Transverse colon (tissue), 4 donors: ENCODE results near the gene ACTN1.

Source experiments
- POLR2A ChIP-seq: fragments of 450-650 bp; IDR thresholded peaks from one replicate; pipeline ENCODE4 v1.6.1; 2016; ENCODE audit warnings: antibody characterized with exemption, mild to moderate bottlenecking, moderate library complexity
- POLR2AphosphoS5 ChIP-seq, 3 donors: sonication (generic); formaldehyde crosslinking; IDR thresholded peaks; one replicate each; pipeline ENCODE4 v1.6.1; 2016; ENCODE audit warnings: antibody characterized with exemption in 3 of 3
- TF ChIP-seq, protein P1 (sequence below), 5 experiments: fragments of 200-600 bp in 3 of 5; fragments of 450-650 bp in 2 of 5; sonication (generic) in 3 of 5; IDR thresholded peaks; 1 replicate in 2 of 5; 2 replicates in 3 of 5; pipeline ENCODE4 v1.5.1; 2016 to 2017; ENCODE audit warnings: antibody characterized with exemption in 5 of 5, inconsistent platforms in 3 of 5, mild to moderate bottlenecking in 2 of 5, moderate library complexity in 1 of 5

DNA sequence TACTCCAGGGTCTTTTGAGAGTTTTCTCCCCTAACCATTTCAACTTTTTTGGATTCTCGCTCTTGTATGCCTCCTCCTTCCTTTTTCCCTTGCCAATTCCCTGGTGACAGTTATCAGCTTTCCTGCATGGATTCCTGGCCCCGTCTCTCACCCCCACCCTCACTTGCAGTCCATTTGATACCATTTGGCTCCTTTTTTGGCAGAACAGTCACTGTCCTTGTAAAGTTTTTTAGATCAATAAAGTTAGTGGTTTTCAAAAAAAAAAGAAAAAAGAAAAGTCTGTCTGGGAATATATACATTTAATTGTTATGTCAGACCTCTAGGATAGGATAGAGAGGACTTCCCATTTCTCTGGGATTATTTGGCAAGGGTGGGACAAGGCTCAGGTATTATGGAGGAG, 42.1 kb downstream of the ACTN1 start:
- TF ChIP-seq POLR2A = no peak
- TF ChIP-seq, protein P1, sequence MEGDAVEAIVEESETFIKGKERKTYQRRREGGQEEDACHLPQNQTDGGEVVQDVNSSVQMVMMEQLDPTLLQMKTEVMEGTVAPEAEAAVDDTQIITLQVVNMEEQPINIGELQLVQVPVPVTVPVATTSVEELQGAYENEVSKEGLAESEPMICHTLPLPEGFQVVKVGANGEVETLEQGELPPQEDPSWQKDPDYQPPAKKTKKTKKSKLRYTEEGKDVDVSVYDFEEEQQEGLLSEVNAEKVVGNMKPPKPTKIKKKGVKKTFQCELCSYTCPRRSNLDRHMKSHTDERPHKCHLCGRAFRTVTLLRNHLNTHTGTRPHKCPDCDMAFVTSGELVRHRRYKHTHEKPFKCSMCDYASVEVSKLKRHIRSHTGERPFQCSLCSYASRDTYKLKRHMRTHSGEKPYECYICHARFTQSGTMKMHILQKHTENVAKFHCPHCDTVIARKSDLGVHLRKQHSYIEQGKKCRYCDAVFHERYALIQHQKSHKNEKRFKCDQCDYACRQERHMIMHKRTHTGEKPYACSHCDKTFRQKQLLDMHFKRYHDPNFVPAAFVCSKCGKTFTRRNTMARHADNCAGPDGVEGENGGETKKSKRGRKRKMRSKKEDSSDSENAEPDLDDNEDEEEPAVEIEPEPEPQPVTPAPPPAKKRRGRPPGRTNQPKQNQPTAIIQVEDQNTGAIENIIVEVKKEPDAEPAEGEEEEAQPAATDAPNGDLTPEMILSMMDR (IDR thresholded peaks at IDR 0.05) = no peak
- TF ChIP-seq POLR2AphosphoS5 (IDR thresholded peaks at IDR 0.05) = no peak
